B cell (primary cell): Measurements from ENCODE around the gene CPNE5.

Source experiments
- CTCF ChIP-seq: fragments of 200-600 bp; IDR thresholded peaks from one replicate; pipeline ENCODE4 v1.8.0; 2022; ENCODE audit warnings: antibody characterized with exemption, mild to moderate bottlenecking
- EZH2 ChIP-seq: IDR thresholded peaks from 2 replicates; pipeline ENCODE4 v1.6.1; 2012; ENCODE audit warnings: borderline replicate concordance, low read depth, mild to moderate bottlenecking, moderate library complexity, low read length; ENCODE audit not compliant: insufficient read depth, poor library complexity, severe bottlenecking

GRCh38 chr6:36850021-36850420, 10.8 kb upstream of the CPNE5 start:
- TF ChIP-seq CTCF (no peak), EZH2 (no peak)
